ENCODE results near the gene XIST.

DNA sequence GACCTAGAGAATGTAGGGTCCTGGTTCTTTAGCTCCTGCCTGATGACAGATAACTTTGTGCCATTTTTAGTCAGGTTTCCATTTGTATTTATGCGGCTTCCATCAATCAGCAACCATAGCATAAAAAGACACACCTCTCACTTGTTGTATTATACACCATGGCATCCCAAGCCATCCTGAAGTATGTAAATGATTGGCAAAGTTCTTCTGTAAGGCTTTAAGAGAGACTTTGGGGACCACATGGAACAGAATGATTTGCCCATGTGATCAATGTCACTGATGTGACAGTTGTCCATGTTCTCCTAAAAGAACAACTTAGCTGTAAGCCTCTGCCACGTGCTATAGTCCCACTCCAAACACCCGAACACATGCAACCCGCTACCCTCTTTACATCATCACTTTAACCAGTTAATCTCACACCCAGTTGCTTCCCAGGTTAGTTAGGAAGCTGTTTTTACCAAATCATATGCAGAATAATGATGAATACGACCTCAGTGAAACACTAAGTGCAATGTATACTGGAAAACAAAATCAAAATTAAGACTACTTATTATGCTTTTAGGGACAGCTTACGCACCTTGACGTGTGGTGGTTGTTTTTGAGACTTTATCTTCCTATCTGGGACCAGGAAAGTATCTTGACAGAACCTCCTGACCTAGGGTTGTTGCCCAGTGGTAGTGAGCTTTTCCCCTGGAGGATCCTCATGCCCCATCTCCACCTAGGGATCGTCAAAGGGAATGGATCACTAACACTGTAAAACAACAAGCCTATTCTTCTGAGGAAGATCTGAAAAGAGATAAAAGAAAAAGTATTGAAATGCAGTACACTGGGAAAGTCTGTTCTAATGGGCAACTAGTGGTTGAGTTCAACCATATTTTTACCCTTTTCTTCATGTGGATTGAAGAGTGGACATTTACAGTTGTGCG is 21.8 kb downstream of the XIST start:
- TF ChIP-seq, protein P1, sequence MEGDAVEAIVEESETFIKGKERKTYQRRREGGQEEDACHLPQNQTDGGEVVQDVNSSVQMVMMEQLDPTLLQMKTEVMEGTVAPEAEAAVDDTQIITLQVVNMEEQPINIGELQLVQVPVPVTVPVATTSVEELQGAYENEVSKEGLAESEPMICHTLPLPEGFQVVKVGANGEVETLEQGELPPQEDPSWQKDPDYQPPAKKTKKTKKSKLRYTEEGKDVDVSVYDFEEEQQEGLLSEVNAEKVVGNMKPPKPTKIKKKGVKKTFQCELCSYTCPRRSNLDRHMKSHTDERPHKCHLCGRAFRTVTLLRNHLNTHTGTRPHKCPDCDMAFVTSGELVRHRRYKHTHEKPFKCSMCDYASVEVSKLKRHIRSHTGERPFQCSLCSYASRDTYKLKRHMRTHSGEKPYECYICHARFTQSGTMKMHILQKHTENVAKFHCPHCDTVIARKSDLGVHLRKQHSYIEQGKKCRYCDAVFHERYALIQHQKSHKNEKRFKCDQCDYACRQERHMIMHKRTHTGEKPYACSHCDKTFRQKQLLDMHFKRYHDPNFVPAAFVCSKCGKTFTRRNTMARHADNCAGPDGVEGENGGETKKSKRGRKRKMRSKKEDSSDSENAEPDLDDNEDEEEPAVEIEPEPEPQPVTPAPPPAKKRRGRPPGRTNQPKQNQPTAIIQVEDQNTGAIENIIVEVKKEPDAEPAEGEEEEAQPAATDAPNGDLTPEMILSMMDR (IDR thresholded peaks at IDR 0.05; ENCODE audit: insufficient read depth, low read depth, low read length): no peak
- no peak for TF ChIP-seq EZH2 (IDR thresholded peaks at IDR 0.05; ENCODE audit: insufficient read depth, low read length)

All from astrocyte (in vitro differentiated cells and primary cell).